HEK293T (cell line): Measurements from ENCODE around the gene ATP10A.

Experiments
- CTCF ChIA-PET: fragments of 350-600 bp; formaldehyde crosslinking; extraction: SDS; loops from one replicate; lab custom pipeline; 2021; ENCODE audit warnings: antibody characterized with exemption, inconsistent platforms; lab: Yijun Ruan, JAX
- POLR2A ChIA-PET: fragments of 350-600 bp; formaldehyde crosslinking; extraction: SDS; loops from one replicate; lab custom pipeline; 2020; ENCODE audit warnings: antibody characterized with exemption, inconsistent platforms; lab: Yijun Ruan, JAX
- DNase-seq: peaks from one replicate; pipeline ENCODE4 v3.0.0; 2012; ENCODE audit warnings: mixed read lengths; ENCODE audit errors: extremely low spot score
- HDGF ChIP-seq: fragments of 450-650 bp; IDR thresholded peaks from 2 replicates; pipeline ENCODE4 v1.6.1; 2017; ENCODE audit warnings: antibody characterized with exemption, borderline replicate concordance

The ATP10A gene

DNA sequence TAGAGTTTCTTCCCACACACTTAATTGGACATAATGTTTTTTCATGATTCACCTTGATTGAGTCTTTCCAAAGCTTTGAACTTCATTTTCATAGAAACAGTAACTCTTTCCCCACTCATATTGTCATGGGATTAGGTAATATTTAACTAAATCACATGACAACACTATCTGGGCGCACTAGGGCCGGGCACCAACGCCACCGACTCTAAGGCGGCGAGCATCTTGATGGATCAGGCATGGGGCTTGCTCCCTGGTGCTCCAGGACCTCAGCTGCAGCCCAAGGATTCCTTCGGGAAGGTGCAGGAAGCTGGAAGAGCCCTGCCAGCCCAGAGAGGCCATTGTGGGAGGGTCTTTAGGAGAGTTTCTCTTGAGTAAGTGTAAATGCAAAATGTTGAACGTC is 231.2 kb downstream of the ATP10A start:
- TF ChIP-seq HDGF = no peak
- CTCF ChIA-PET = no interaction called here

More for the DNA sequence above, 231.2 kb downstream of the ATP10A start:
- POLR2A ChIA-PET = no interaction called here
- DNase-seq = no peak
